DND-41 (cell line): Measurements from ENCODE around the gene NPR1.

Experiments used
- EZH2 ChIP-seq: IDR thresholded peaks from 3 replicates; pipeline ENCODE4 v1.6.1; 2012; ENCODE audit warnings: borderline replicate concordance, low read depth, mild to moderate bottlenecking, moderate library complexity, low read length, inconsistent platforms; ENCODE audit not compliant: severe bottlenecking
- TF ChIP-seq, protein P1 (sequence below): IDR thresholded peaks from 2 replicates; pipeline ENCODE4 v1.5.1; 2012; ENCODE audit warnings: borderline replicate concordance, low read length, moderate library complexity, mild to moderate bottlenecking; ENCODE audit not compliant: poor library complexity, severe bottlenecking; ENCODE audit errors: extremely low read depth

DNA sequence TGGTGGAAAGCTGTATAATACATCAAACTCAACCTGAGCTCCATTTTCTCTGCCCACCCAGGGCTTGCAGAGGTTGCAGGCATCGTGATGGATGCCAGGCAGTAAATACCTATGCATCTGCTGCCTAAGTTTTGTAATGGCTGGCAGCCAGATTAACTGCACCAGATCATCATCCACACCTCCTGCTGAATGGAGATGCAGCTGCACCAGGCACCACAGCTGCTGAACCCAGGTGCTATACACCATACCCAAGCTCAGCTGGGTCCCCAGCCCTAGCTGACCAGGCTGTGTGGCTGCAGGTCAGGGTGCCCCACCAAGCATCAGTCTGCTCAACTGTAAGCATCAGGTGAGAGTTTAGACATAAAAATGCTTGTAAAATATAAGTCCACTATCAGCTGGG lies 26.7 kb upstream of the NPR1 start:
- TF ChIP-seq, protein P1, sequence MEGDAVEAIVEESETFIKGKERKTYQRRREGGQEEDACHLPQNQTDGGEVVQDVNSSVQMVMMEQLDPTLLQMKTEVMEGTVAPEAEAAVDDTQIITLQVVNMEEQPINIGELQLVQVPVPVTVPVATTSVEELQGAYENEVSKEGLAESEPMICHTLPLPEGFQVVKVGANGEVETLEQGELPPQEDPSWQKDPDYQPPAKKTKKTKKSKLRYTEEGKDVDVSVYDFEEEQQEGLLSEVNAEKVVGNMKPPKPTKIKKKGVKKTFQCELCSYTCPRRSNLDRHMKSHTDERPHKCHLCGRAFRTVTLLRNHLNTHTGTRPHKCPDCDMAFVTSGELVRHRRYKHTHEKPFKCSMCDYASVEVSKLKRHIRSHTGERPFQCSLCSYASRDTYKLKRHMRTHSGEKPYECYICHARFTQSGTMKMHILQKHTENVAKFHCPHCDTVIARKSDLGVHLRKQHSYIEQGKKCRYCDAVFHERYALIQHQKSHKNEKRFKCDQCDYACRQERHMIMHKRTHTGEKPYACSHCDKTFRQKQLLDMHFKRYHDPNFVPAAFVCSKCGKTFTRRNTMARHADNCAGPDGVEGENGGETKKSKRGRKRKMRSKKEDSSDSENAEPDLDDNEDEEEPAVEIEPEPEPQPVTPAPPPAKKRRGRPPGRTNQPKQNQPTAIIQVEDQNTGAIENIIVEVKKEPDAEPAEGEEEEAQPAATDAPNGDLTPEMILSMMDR, result no peak
- no peak for TF ChIP-seq EZH2
